ENCODE measurements around the gene CRIM1.

Gene CRIM1

GRCh38 chr2:36368438-36368837 lies 12.9 kb downstream of the CRIM1 start:
- H3K4me1 ChIP-seq (ENCODE audit: insufficient read depth, low read length), result no peaks in the 10 kb centered on the region
- H3K4me2 ChIP-seq (ENCODE audit: insufficient read depth, low read length), result no peak overlapping the region
- no peak overlapping the region for H3K9ac ChIP-seq (ENCODE audit: low read depth, low read length)
- H3K27me3 ChIP-seq (ENCODE audit: insufficient read depth, low read length, poor library complexity), result peaks cover 6% of the 10 kb centered on the region
- no peak for DNase-seq
- no peak overlapping the region for H3K27ac ChIP-seq (ENCODE audit: low read length)
- no peaks in the 10 kb centered on the region for H4K20me1 ChIP-seq (ENCODE audit: insufficient read depth, low read length)
- H3K36me3 ChIP-seq (ENCODE audit: insufficient read depth, low read length), result no peaks in the 10 kb centered on the region
- H3K4me3 ChIP-seq (ENCODE audit: low read depth in 1 of 2, low read length in 2 of 2), result no peak overlapping the region
- H3K79me2 ChIP-seq (ENCODE audit: insufficient read depth, low read length), result no peaks in the 10 kb centered on the region
- ATAC-seq (ENCODE audit: insufficient read depth, low read depth), result no peak
- TF ChIP-seq, protein P1, sequence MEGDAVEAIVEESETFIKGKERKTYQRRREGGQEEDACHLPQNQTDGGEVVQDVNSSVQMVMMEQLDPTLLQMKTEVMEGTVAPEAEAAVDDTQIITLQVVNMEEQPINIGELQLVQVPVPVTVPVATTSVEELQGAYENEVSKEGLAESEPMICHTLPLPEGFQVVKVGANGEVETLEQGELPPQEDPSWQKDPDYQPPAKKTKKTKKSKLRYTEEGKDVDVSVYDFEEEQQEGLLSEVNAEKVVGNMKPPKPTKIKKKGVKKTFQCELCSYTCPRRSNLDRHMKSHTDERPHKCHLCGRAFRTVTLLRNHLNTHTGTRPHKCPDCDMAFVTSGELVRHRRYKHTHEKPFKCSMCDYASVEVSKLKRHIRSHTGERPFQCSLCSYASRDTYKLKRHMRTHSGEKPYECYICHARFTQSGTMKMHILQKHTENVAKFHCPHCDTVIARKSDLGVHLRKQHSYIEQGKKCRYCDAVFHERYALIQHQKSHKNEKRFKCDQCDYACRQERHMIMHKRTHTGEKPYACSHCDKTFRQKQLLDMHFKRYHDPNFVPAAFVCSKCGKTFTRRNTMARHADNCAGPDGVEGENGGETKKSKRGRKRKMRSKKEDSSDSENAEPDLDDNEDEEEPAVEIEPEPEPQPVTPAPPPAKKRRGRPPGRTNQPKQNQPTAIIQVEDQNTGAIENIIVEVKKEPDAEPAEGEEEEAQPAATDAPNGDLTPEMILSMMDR (IDR thresholded peaks at IDR 0.05; ENCODE audit: borderline replicate concordance, extremely low read depth, low read length, poor library complexity, severe bottlenecking), result no peak
- no peak for TF ChIP-seq EZH2 (IDR thresholded peaks at IDR 0.05; ENCODE audit: borderline replicate concordance, low read depth, low read length, severe bottlenecking)
- no peaks in the 10 kb centered on the region for H3K9me3 ChIP-seq (ENCODE audit: insufficient read depth, low read length, severe bottlenecking)
- H2AFZ ChIP-seq (ENCODE audit: low read depth, low read length), result no peak overlapping the region

DNA sequence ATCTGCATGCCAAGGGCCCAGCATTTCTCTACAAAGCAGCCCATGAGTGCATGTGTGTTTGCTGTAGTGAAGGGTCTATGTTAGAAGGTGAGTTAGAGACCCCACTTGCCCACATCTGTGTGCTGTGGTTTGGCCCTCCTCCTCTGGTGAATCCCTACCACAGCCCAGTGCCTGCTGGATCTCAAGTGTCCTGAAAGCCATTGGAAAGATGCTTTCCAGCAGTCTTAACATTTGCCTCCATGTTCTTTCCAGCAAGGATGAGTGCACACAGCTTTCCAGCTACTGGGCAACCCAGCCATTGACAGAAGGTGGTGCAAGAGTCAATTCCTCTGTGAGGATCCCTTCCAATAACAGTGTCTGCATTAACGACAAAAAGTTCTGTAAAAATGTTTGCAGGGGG lies 13.6 kb downstream of the CRIM1 start:
- no peak for TF ChIP-seq EZH2 (IDR thresholded peaks at IDR 0.05; ENCODE audit: borderline replicate concordance, low read depth, low read length, severe bottlenecking)
- TF ChIP-seq, protein P1 (IDR thresholded peaks at IDR 0.05; ENCODE audit: borderline replicate concordance, extremely low read depth, low read length, poor library complexity, severe bottlenecking), result no peak
- Histone ChIP-seq H3K36me3 (ENCODE audit: insufficient read depth, low read length) (no peaks in the 10 kb centered on the region), H4K20me1 (ENCODE audit: insufficient read depth, low read length) (no peaks in the 10 kb centered on the region), H3K4me3 (ENCODE audit: low read depth in 1 of 2, low read length in 2 of 2) (no peak overlapping the region), H3K9me3 (ENCODE audit: insufficient read depth, low read length, severe bottlenecking) (no peaks in the 10 kb centered on the region), H2AFZ (ENCODE audit: low read depth, low read length) (no peak overlapping the region), H3K4me2 (ENCODE audit: insufficient read depth, low read length) (no peak overlapping the region), H3K27ac (ENCODE audit: low read length) (no peak overlapping the region), H3K27me3 (ENCODE audit: insufficient read depth, low read length, poor library complexity) (peaks cover 8% of the 10 kb centered on the region), H3K9ac (ENCODE audit: low read depth, low read length) (no peak overlapping the region), H3K79me2 (ENCODE audit: insufficient read depth, low read length) (no peaks in the 10 kb centered on the region), H3K4me1 (ENCODE audit: insufficient read depth, low read length) (no peaks in the 10 kb centered on the region)
- DNase-seq (no peak), ATAC-seq (ENCODE audit: insufficient read depth, low read depth) (no peak)

GRCh38 chr2:36369716-36370115 lies 14.1 kb downstream of the CRIM1 start:
- H3K4me3 ChIP-seq (ENCODE audit: low read depth in 1 of 2, low read length in 2 of 2), result no peak overlapping the region
- no peak overlapping the region for H2AFZ ChIP-seq (ENCODE audit: low read depth, low read length)
- H3K4me1 ChIP-seq (ENCODE audit: insufficient read depth, low read length), result no peaks in the 10 kb centered on the region
- H3K27ac ChIP-seq (ENCODE audit: low read length), result no peak overlapping the region
- H3K79me2 ChIP-seq (ENCODE audit: insufficient read depth, low read length), result no peaks in the 10 kb centered on the region
- H3K36me3 ChIP-seq (ENCODE audit: insufficient read depth, low read length), result no peaks in the 10 kb centered on the region
- peaks cover 8% of the 10 kb centered on the region for H3K27me3 ChIP-seq (ENCODE audit: insufficient read depth, low read length, poor library complexity)
- no peak for DNase-seq
- ATAC-seq (ENCODE audit: insufficient read depth, low read depth), result no peak
- no peak overlapping the region for H3K9ac ChIP-seq (ENCODE audit: low read depth, low read length)
- H3K4me2 ChIP-seq (ENCODE audit: insufficient read depth, low read length), result no peak overlapping the region
- no peaks in the 10 kb centered on the region for H4K20me1 ChIP-seq (ENCODE audit: insufficient read depth, low read length)
- H3K9me3 ChIP-seq (ENCODE audit: insufficient read depth, low read length, severe bottlenecking), result no peaks in the 10 kb centered on the region
- TF ChIP-seq EZH2 (IDR thresholded peaks at IDR 0.05; ENCODE audit: borderline replicate concordance, low read depth, low read length, severe bottlenecking), result no peak
- TF ChIP-seq, protein P1 (IDR thresholded peaks at IDR 0.05; ENCODE audit: borderline replicate concordance, extremely low read depth, low read length, poor library complexity, severe bottlenecking), result no peak

- H3K9me3 ChIP-seq (ENCODE audit: insufficient read depth, low read length, severe bottlenecking), result no peaks in the 10 kb centered on the region
- no peak overlapping the region for H3K4me3 ChIP-seq (ENCODE audit: low read depth in 1 of 2, low read length in 2 of 2)
- TF ChIP-seq, protein P1 (IDR thresholded peaks at IDR 0.05; ENCODE audit: borderline replicate concordance, extremely low read depth, low read length, poor library complexity, severe bottlenecking), result no peak
- TF ChIP-seq EZH2 (IDR thresholded peaks at IDR 0.05; ENCODE audit: borderline replicate concordance, low read depth, low read length, severe bottlenecking), result no peak
- no peaks in the 10 kb centered on the region for H3K36me3 ChIP-seq (ENCODE audit: insufficient read depth, low read length)
- no peaks in the 10 kb centered on the region for H3K4me1 ChIP-seq (ENCODE audit: insufficient read depth, low read length)
- peaks cover 8% of the 10 kb centered on the region for H3K27me3 ChIP-seq (ENCODE audit: insufficient read depth, low read length, poor library complexity)
- H3K27ac ChIP-seq (ENCODE audit: low read length), result no peak overlapping the region
- DNase-seq (no peak), ATAC-seq (ENCODE audit: insufficient read depth, low read depth) (no peak)
- H3K79me2 ChIP-seq (ENCODE audit: insufficient read depth, low read length), result no peaks in the 10 kb centered on the region
- no peak overlapping the region for H3K9ac ChIP-seq (ENCODE audit: low read depth, low read length)
- H4K20me1 ChIP-seq (ENCODE audit: insufficient read depth, low read length), result no peaks in the 10 kb centered on the region
- H3K4me2 ChIP-seq (ENCODE audit: insufficient read depth, low read length), result no peak overlapping the region
- H2AFZ ChIP-seq (ENCODE audit: low read depth, low read length), result no peak overlapping the region
Measured at GRCh38 chr2:36370281-36370680, 14.7 kb downstream of the CRIM1 start.

Data from DND-41 (cell line).